Natural killer cell treated with Interleukin-12 subunit alpha and Interleukin-12 subunit beta and Interleukin-15 and Interleukin-18, amount 100 ng/mL, for 72 hours (primary cell): ENCODE results near the gene MPZL3. TPM values are rescaled to one million over a fixed set of nuclear protein-coding genes. Genes with fewer than 3 reads are reported as not detected.
A peak's percentile ranks its signal among the peaks of the same experiment; 100 is the strongest.

ENCODE experiments used
- ATAC-seq, 2 donors: fragments of 150-1000 bp; cut with Tn5 transposase in 1 of 2; sonication (Bioruptor Pico), chemical (Tn5 transposase) in 1 of 2; 2 replicates each; pipeline ENCODE4 v1.10.0; 2021
- DNase-seq: peaks from one replicate; pipeline ENCODE4 v3.0.0; 2022; ENCODE audit warnings: low spot score
- H3K27ac Mint-ChIP-seq, 2 donors: 1 replicate in 1 of 2; 2 replicates in 1 of 2; pipeline ENCODE4 v1.8.0; 2022; ENCODE audit warnings: mixed read lengths in 2 of 2, mild to moderate bottlenecking in 1 of 2, moderate library complexity in 1 of 2
- H3K27me3 Mint-ChIP-seq, 2 donors: 1 replicate in 1 of 2; 2 replicates in 1 of 2; pipeline ENCODE4 v1.8.0; 2022; ENCODE audit warnings: mixed read lengths in 2 of 2
- H3K36me3 Mint-ChIP-seq: one replicate; pipeline ENCODE4 v1.8.0; 2022; ENCODE audit warnings: mixed read lengths
- H3K4me1 Mint-ChIP-seq, 2 donors: 1 replicate in 1 of 2; 2 replicates in 1 of 2; pipeline ENCODE4 v1.8.0; 2022; ENCODE audit warnings: low read depth in 2 of 2, mixed read lengths in 2 of 2, mild to moderate bottlenecking in 1 of 2
- H3K4me3 Mint-ChIP-seq: one replicate; pipeline ENCODE4 v1.8.0; 2022; ENCODE audit warnings: mixed read lengths
- H3K9me3 Mint-ChIP-seq: 2 replicates; pipeline ENCODE4 v1.8.0; 2022; ENCODE audit warnings: mixed read lengths
- total RNA-seq, 2 donors: library from RNA; stranded (reverse); gene quantifications; one replicate each; pipeline ENCODE4 v1.2.3, GENCODE V29; 2022

Gene MPZL3
- total RNA-seq, 2 donors from 2014 or later = 10.8 to 12.8 TPM

DNA sequence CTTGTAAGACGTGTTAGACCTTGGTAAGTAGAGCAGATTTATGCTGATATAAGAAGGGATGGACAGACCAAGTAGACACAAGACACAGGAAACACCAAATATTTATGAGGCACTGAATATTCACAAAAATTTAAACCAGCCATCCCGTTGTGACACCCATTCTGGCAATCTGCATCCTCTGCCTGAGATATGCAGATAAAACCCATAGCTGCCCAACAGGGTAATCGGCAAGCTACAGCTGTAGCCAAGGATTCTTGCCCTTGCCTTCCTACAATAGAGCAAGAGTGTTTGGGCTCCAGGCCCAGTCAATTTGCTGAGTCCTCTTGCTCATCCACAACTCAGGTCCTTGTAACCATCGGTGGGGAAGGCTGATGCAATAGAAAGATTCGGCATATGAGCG, 30.4 kb upstream of the MPZL3 start:
- no peaks in the 10 kb centered on the region for H3K9me3 Mint-ChIP-seq
- no peak overlapping the region for H3K4me3 Mint-ChIP-seq
- H3K27me3 Mint-ChIP-seq = peaks cover 0 to 5% of the 10 kb centered on the region in 2 donors
- no peak overlapping the region for H3K27ac Mint-ChIP-seq
- ATAC-seq (no peak), DNase-seq (no peak)
- H3K4me1 Mint-ChIP-seq = peaks cover 7 to 8% of the 10 kb centered on the region in 2 donors
- H3K36me3 Mint-ChIP-seq = no peaks in the 10 kb centered on the region

DNA sequence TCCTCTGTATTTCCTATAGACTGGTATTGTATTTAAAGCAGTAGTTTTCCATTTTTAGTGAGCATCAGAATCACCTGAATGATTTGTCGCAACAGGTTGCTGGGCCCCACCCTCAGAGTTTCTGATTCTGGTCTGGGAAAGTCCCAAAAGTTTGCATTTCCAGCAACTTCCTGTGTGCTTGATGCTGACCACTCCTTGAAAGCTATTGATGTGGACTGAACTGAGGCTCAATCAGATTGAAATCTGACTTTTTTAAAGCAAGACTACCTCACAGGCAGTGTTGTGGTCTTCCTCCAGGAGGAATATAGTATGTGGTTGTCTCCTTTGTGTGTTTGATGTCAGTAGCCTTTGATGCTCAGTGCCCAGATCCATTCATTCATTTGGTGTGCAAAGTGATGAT, 29.1 kb upstream of the MPZL3 start:
- H3K4me3 Mint-ChIP-seq = peak overlapping the region; percentile 16
- no peaks in the 10 kb centered on the region for H3K36me3 Mint-ChIP-seq
- H3K4me1 Mint-ChIP-seq = peaks cover 7 to 14% of the 10 kb centered on the region in 2 donors
- DNase-seq = no peak
- ATAC-seq = no peak
- H3K27ac Mint-ChIP-seq = peak overlapping the region; percentile 32 to 55
- peaks cover 0 to 5% of the 10 kb centered on the region in 2 donors for H3K27me3 Mint-ChIP-seq
- no peaks in the 10 kb centered on the region for H3K9me3 Mint-ChIP-seq

GRCh38 chr11:118277312-118277711, 25.1 kb upstream of the MPZL3 start:
- Mint-ChIP-seq H3K4me3 (no peak overlapping the region), H3K4me1 (peaks cover 7 to 20% of the 10 kb centered on the region in 2 donors), H3K27ac (no peak overlapping the region), H3K27me3 (peaks cover 13 to 18% of the 10 kb centered on the region in 2 donors), H3K9me3 (no peaks in the 10 kb centered on the region), H3K36me3 (no peaks in the 10 kb centered on the region)
- DNase-seq (no peak), ATAC-seq (no peak)

DNA sequence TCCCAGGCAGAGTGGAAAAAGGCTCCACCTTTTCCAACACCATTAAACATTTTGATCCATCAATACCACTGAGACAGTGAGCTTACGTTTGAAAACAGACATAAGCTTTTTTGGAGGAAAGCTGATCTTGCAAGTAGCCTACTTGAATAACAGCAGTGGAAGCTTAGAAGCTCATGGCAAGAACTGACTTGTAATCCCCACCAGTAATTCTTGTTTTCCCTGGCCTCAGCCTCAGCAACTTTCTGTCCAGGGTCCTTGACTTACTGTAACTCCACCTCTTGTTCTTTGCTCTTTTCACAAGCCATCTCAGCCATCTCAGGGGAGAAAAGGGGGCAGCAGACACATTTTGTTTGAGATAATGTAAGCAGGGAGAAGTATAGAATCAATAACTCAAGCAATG, 24.3 kb upstream of the MPZL3 start:
- Mint-ChIP-seq H3K27me3 (peaks cover 13 to 18% of the 10 kb centered on the region in 2 donors), H3K36me3 (no peaks in the 10 kb centered on the region), H3K27ac (peak overlapping the region in 1 of 2 donors; percentile 8), H3K9me3 (no peaks in the 10 kb centered on the region), H3K4me1 (peaks cover 4 to 17% of the 10 kb centered on the region in 2 donors), H3K4me3 (no peak overlapping the region)
- no peak for DNase-seq
- ATAC-seq = no peak

- peaks cover 13 to 18% of the 10 kb centered on the region in 2 donors for H3K27me3 Mint-ChIP-seq
- peaks cover 0 to 11% of the 10 kb centered on the region in 2 donors for H3K4me1 Mint-ChIP-seq
- DNase-seq (no peak), ATAC-seq (no peak)
- no peaks in the 10 kb centered on the region for H3K9me3 Mint-ChIP-seq
- no peaks in the 10 kb centered on the region for H3K36me3 Mint-ChIP-seq
- no peak overlapping the region for H3K27ac Mint-ChIP-seq
- H3K4me3 Mint-ChIP-seq = no peak overlapping the region
Measured at GRCh38 chr11:118275176-118275575, 23.0 kb upstream of the MPZL3 start.

DNA sequence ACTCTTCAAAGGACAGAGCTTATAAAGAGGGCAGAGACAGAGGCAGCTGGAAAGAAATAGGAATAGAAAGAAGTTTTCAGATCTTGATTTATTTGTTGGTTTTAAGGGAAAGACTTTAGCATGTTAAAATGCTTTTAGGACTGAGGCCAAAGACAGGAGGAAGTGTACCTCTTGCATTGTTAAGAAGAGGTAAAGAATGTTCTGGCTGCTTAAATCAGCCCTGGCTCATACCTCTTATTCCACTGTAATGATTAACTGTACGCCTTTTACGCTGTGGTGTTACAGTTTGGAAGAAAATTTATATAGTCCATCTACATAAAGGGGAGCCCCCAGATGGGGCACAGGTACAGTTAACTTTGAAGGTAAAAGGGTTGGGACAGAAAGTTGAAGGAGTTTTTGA, 22.0 kb upstream of the MPZL3 start:
- Mint-ChIP-seq H3K27me3 (peaks cover 13 to 18% of the 10 kb centered on the region in 2 donors), H3K4me1 (peaks cover 0 to 11% of the 10 kb centered on the region in 2 donors), H3K27ac (no peak overlapping the region), H3K36me3 (no peaks in the 10 kb centered on the region), H3K9me3 (no peaks in the 10 kb centered on the region), H3K4me3 (no peak overlapping the region)
- ATAC-seq (no peak), DNase-seq (no peak)

DNA sequence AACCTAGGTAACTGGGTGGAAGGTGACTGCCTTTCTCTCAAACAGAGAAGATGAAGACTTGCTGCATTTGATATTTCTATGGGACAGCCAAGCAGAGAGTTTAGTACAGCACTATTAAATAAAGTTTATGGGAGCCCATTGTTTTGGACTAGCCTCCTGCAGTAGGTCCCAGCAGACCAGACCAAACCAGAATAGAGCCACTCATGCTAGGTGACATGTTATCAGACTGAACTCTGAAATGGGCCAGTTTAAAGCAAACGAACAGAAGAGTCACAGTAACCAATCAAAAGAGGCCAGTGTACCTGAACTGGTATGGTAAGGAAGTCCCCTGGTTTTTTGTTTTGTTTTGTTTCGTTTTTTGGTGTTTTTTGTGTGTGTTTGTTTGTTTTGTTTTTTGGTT, 19.8 kb upstream of the MPZL3 start:
- DNase-seq = no peak
- Mint-ChIP-seq H3K36me3 (no peaks in the 10 kb centered on the region), H3K4me1 (peaks cover 0 to 11% of the 10 kb centered on the region in 2 donors), H3K9me3 (no peaks in the 10 kb centered on the region), H3K4me3 (no peak overlapping the region), H3K27me3 (peaks cover 13 to 18% of the 10 kb centered on the region in 2 donors), H3K27ac (no peak overlapping the region)
- no peak for ATAC-seq

GRCh38 chr11:118267486-118267885, 15.3 kb upstream of the MPZL3 start:
- DNase-seq = no peak
- no peak overlapping the region for H3K27ac Mint-ChIP-seq
- no peaks in the 10 kb centered on the region for H3K36me3 Mint-ChIP-seq
- peaks cover 0 to 4% of the 10 kb centered on the region in 2 donors for H3K4me1 Mint-ChIP-seq
- ATAC-seq = no peak
- no peak overlapping the region for H3K4me3 Mint-ChIP-seq
- H3K27me3 Mint-ChIP-seq = peaks cover 16% of the 10 kb centered on the region in 2 donors
- H3K9me3 Mint-ChIP-seq = no peaks in the 10 kb centered on the region

DNA sequence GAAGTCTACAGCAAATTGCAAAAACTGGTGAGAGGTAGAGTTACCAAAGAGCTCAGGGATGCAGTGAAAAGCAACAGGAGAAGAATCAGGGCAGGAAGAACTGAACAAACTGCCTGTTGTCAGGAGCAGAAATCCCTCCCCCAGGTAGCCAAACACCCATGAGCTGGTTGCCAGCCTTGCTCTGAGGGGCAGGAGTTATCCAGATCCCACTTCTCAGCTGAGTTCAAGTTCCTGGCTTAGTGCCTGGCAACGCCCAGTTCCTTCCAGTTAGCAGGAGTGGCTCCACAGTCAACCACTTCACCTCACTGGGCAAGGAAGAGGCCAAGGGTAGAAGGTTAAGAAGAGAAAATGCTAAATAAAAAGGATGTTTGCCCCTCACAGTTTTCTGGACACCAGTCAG, 13.8 kb upstream of the MPZL3 start:
- H3K9me3 Mint-ChIP-seq = no peaks in the 10 kb centered on the region
- peaks cover 21 to 24% of the 10 kb centered on the region in 2 donors for H3K27me3 Mint-ChIP-seq
- no peak for DNase-seq
- no peak for ATAC-seq
- no peak overlapping the region for H3K27ac Mint-ChIP-seq
- H3K4me3 Mint-ChIP-seq = no peak overlapping the region
- H3K4me1 Mint-ChIP-seq = peaks cover 0 to 6% of the 10 kb centered on the region in 2 donors
- no peaks in the 10 kb centered on the region for H3K36me3 Mint-ChIP-seq

DNA sequence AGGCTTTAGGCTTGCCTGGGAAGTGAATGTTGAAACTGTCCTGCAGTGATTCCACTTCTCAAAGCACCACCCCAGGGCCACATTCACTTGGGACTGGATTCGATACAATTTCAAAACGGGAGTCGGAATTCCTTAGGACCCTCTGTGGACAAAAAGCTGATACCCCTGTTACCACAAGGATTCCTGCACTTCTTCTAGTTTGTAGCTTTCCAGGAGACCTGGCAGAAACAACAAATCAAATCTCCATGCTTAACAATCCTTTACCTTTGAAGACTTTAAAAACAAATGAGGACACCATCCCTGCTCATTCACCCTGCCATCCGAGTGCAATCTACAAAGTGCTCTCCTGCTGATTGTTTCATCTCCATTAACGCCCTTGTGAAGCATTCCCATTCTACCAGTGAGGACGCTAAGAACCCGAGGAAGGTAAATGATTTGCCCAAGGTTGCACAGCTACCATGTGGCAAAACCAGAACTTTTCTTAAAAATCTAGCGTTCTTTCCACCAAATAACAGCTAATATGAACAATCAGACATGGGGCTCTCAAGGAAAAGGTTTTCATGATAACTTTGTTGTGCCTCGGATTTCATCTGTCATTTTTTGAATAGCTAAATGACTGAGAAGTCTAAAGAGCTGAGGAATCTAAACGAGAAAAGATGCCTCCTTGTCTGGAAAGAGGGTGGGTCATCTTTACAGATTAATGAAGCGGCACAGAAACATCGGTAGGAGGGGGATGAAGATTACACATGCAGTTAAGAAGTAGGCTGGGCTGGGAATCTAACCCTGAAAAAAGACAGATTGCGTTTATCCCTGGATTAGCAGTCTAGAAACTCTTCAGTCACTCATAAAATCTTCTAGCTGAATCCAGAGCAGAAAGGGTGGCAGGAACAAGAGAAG, 12.7 kb upstream of the MPZL3 start:
- DNase-seq = no peak
- peaks cover 0 to 6% of the 10 kb centered on the region in 2 donors for H3K4me1 Mint-ChIP-seq
- ATAC-seq = no peak
- no peaks in the 10 kb centered on the region for H3K9me3 Mint-ChIP-seq
- no peaks in the 10 kb centered on the region for H3K36me3 Mint-ChIP-seq
- H3K4me3 Mint-ChIP-seq = peak overlapping the region; percentile 59
- H3K27me3 Mint-ChIP-seq = peaks cover 21 to 24% of the 10 kb centered on the region in 2 donors
- H3K27ac Mint-ChIP-seq = no peak overlapping the region

GRCh38 chr11:118263695-118264568, 11.8 kb upstream of the MPZL3 start, which contains the start of gene MPZL2:
TSS of gene MPZL2 (minus strand) at chr11:118264297. CDS start at chr11:118264153, 144 bp downstream.
- peaks cover 0 to 6% of the 10 kb centered on the region in 2 donors for H3K4me1 Mint-ChIP-seq
- H3K4me3 Mint-ChIP-seq = peak within 1 kb of the TSS; percentile 59
- DNase-seq (no peak), ATAC-seq (peak in 1 of 2 donors; percentile 44)
- H3K9me3 Mint-ChIP-seq = no peaks in the 10 kb centered on the region
- no peak within 1 kb of the TSS for H3K27ac Mint-ChIP-seq
- no peaks in the 10 kb centered on the region for H3K36me3 Mint-ChIP-seq
- peaks cover 21 to 24% of the 10 kb centered on the region in 2 donors for H3K27me3 Mint-ChIP-seq

DNA sequence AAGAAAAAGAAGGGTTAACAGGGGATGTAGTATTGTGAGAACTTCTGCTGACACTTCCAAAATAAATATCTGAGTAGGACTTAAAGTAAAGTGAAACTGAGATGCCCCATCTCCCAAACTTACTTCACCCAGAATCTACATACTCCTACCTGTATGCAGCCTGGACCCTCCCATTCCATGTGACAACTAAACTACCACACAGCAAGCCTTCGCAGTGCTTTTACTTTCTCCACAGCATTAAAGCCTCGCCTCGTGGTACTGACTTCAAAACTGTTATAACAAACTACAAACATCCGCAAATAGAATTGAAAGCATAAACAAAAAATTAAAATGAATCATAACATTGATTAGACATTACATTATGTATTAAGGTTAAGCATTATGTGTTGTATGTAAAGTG, 10.9 kb upstream of the MPZL3 start:
- Mint-ChIP-seq H3K27ac (no peak overlapping the region), H3K36me3 (no peaks in the 10 kb centered on the region), H3K4me3 (no peak overlapping the region), H3K27me3 (peaks cover 21 to 24% of the 10 kb centered on the region in 2 donors), H3K4me1 (peaks cover 0 to 6% of the 10 kb centered on the region in 2 donors), H3K9me3 (no peaks in the 10 kb centered on the region)
- DNase-seq (no peak), ATAC-seq (no peak)

GRCh38 chr11:118260353-118260752, 8.2 kb upstream of the MPZL3 start:
- no peak for ATAC-seq
- H3K4me3 Mint-ChIP-seq = no peak overlapping the region
- peaks cover 0 to 6% of the 10 kb centered on the region in 2 donors for H3K4me1 Mint-ChIP-seq
- H3K27ac Mint-ChIP-seq = no peak overlapping the region
- no peaks in the 10 kb centered on the region for H3K9me3 Mint-ChIP-seq
- no peaks in the 10 kb centered on the region for H3K36me3 Mint-ChIP-seq
- H3K27me3 Mint-ChIP-seq = peaks cover 14 to 20% of the 10 kb centered on the region in 2 donors
- DNase-seq = no peak
